Common myeloid progenitor, CD34-positive (primary cell): ENCODE measurements around the gene CEP44.

ENCODE experiments used
- CTCF ChIA-PET: fragments of 350-600 bp; sonication (Branson Sonifier 250); formaldehyde crosslinking; loops from one replicate; lab custom pipeline; 2021; ENCODE audit warnings: antibody characterized with exemption; lab: Charles Lee
- POLR2A ChIA-PET: fragments of 350-600 bp; sonication (Branson Sonifier 250); formaldehyde crosslinking; loops from one replicate; lab custom pipeline; 2021; ENCODE audit warnings: antibody characterized with exemption; lab: Charles Lee
- DNase-seq, 3 donors: peaks; one replicate each; pipeline versions ENCODE4 v3.0.0 to v3.0.0-alpha.2; 2013
- H3K27ac ChIP-seq, 2 experiments: 1 replicate in 1 of 2; 2 replicates in 1 of 2; pipeline ENCODE4 v1.7.0; 2013; ENCODE audit warnings: inconsistent platforms in 2 of 2, low read length in 2 of 2, mild to moderate bottlenecking in 2 of 2, low read depth in 1 of 2, moderate library complexity in 1 of 2; ENCODE audit not compliant: severe bottlenecking in 2 of 2, insufficient read depth in 1 of 2, poor library complexity in 1 of 2
- H3K27me3 ChIP-seq, 5 experiments: replicated peaks in 2 of 5; 1 replicate in 3 of 5; 2 replicates in 2 of 5; pipeline versions ENCODE4 v1.6.1 to v1.7.0; 2013; ENCODE audit warnings: low read length in 4 of 5, mild to moderate bottlenecking in 2 of 5, moderate library complexity in 2 of 5, inconsistent platforms in 1 of 5; ENCODE audit not compliant: insufficient read depth in 5 of 5, control insufficient read depth in 4 of 5
- H3K36me3 ChIP-seq, 4 experiments: 1 replicate in 2 of 4; 2 replicates in 2 of 4; pipeline versions ENCODE4 v1.6.1 to v1.7.0; 2013; ENCODE audit warnings: low read length in 3 of 4, control low read depth in 1 of 4, mild to moderate bottlenecking in 1 of 4; ENCODE audit not compliant: control insufficient read depth in 4 of 4, insufficient read depth in 4 of 4
- H3K4me1 ChIP-seq, 4 experiments: 1 replicate in 3 of 4; 2 replicates in 1 of 4; pipeline versions ENCODE4 v1.6.1 to v1.7.1; 2013; ENCODE audit warnings: low read length in 3 of 4, mild to moderate bottlenecking in 3 of 4, control low read depth in 1 of 4, inconsistent platforms in 1 of 4, moderate library complexity in 1 of 4; ENCODE audit not compliant: control insufficient read depth in 4 of 4, insufficient read depth in 4 of 4; ENCODE audit errors: control extremely low read depth in 1 of 4
- H3K4me3 ChIP-seq, 7 experiments: 1 replicate in 4 of 7; 2 replicates in 3 of 7; pipeline versions ENCODE4 v1.5.1 to v1.7.0; 2013; ENCODE audit warnings: mild to moderate bottlenecking in 7 of 7, low read length in 6 of 7, moderate library complexity in 6 of 7, inconsistent platforms in 2 of 7, low read depth in 2 of 7, control low read depth in 1 of 7; ENCODE audit not compliant: insufficient read depth in 4 of 7, control insufficient read depth in 1 of 7; ENCODE audit errors: extremely low read depth in 1 of 7
- H3K9me3 ChIP-seq, 5 experiments: 1 replicate in 4 of 5; 2 replicates in 1 of 5; pipeline versions ENCODE4 v1.6.1 to v1.7.1; 2013; ENCODE audit warnings: low read length in 4 of 5, mild to moderate bottlenecking in 2 of 5, inconsistent platforms in 1 of 5, low read depth in 1 of 5, moderate library complexity in 1 of 5; ENCODE audit not compliant: control insufficient read depth in 4 of 5, insufficient read depth in 2 of 5; ENCODE audit errors: control extremely low read depth in 1 of 5
- WGBS: methylation state at CpG from one replicate; pipeline ENCODE4 v1.1.5; 2013; ENCODE audit not compliant: insufficient coverage; 5-methylcytosine and 5-hydroxymethylcytosine counted together

CEP44 gene

DNA sequence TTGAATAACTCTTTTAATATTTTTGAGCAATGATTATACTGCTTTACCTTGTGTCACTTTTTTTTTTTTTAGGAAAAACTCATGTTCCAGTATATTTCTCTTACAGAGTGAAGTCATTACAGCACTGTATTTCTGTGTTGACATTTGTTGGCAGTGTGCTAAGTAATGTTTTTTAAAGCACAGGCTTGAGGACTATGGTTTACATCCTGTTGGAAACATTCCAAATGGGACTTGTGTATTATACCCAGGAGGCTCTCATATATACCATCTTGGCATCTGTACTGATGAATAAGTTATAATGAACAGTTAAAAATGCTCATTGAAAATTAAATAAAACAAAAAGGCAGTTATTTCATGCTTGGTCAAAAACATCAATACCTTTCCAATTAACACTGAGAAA, 33.8 kb downstream of the CEP44 start:
- no peak for DNase-seq
- no peaks in the 10 kb centered on the region for H3K27me3 ChIP-seq
- H3K36me3 ChIP-seq: peaks cover 0 to 9% (median 3%) of the 10 kb centered on the region in 4 experiments
- peaks cover 0 to 5% (median 0%) of the 10 kb centered on the region in 4 experiments for H3K4me1 ChIP-seq
- POLR2A ChIA-PET: no interaction called here
- no peaks in the 10 kb centered on the region for H3K9me3 ChIP-seq
- H3K4me3 ChIP-seq: no peak overlapping the region
- H3K27ac ChIP-seq: no peak overlapping the region
- CTCF ChIA-PET: no interaction called here

DNA sequence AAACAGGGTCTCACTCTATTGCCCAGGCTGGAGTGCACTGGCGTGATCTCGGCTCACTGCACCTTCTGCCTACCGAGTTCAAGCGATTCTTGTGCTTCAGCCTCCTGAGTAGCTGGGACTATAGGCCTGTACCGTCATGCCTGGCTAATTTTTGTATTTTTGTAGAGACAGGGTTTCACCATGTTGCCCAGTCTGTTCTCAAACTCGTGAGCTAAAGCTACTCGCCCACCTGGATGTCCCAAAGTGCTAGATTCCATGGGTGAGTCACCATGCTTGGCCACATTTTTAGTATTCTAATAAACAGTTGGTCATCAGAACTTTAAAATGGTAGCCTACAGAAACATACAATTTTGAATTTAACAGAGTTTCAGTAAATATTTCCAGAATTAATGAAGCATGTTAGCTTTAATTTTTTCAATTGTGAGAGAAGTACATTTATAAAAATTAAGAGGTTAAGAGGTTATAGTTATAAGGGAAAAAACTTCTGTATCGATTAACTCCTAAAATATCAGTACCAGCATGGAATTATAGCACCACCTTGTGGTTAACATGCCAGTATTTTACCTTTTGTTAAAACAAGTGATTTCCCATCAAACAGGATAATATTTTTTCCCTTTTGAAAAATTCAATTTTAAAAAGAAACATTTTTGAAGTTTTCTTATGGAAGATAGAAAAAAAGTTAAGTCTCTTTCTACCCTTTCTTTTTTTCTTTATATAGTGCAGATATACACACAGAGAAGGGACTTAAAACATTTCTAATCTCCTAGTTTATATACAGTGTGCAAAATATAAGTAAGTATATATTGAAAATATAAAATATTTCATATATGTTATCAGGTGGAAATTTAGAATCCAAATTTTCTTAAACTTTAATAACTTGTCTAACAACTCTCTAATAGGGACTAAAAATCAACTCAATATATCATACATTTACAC, 35.4 kb downstream of the CEP44 start:
- Histone ChIP-seq H3K36me3 (peaks cover 0 to 8% (median 1%) of the 10 kb centered on the region in 4 experiments), H3K27ac (no peak overlapping the region), H3K4me1 (peaks cover 0 to 5% (median 0%) of the 10 kb centered on the region in 4 experiments), H3K4me3 (no peak overlapping the region), H3K27me3 (no peaks in the 10 kb centered on the region), H3K9me3 (no peaks in the 10 kb centered on the region)
- 98% methylated on average over 7 of the region's 8 CpGs for WGBS
- peak; percentile 50 to 54 (median 51) for DNase-seq
- ChIA-PET CTCF (interaction anchor here (0.5 to 1.6 kb wide), 10 partner anchors 16 to 1736 kb away, joined by 3 to 6 read pairs (median 3); no protein-coding TSS in a partner anchor), POLR2A (no interaction called here)

DNA sequence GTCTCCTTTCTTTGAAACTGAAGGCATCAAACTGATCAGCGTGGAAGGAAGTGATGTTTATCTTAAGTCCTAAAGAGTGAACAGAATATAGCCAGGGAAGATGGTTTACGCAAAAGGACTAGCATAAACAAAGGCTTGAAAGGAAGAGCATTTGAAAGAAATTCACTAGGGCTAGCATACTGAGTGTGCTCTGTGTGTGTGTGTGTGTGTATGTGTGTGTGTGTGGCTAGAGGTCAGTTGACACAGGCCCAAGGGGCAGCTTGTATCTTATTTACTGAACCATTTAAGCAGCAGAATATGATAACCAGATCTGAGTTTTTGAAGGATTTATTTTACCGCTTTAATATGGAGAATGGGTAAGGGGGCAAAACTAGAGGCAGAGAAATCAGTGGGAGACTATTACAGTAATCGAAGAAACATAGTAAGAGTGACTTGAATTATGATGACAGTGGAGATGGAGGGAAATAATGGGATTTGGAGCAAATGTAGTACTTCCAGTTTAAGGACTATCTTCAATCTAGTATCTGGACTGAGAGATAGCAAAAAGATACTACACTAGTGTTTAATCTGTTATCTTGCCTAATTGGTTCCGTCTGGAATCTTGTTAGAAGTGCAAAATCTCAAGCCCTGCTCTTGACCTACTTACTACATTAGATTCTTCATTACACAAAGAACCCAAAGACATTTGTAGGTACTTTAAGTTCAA, 36.9 kb downstream of the CEP44 start:
- Histone ChIP-seq H3K36me3 (peaks cover 0 to 8% (median 1%) of the 10 kb centered on the region in 4 experiments), H3K27me3 (no peaks in the 10 kb centered on the region), H3K9me3 (no peaks in the 10 kb centered on the region), H3K27ac (peak overlapping the region in 1 of 2 experiments; percentile 4), H3K4me3 (no peak overlapping the region), H3K4me1 (peaks cover 0 to 5% (median 0%) of the 10 kb centered on the region in 4 experiments)
- 51% methylated on average over 4 of the region's 5 CpGs for WGBS
- CTCF ChIA-PET: interaction anchor here (0.8 to 1.6 kb wide), 5 partner anchors 10 to 321 kb away, joined by 3 to 4 read pairs (median 3); no protein-coding TSS in a partner anchor
- POLR2A ChIA-PET: no interaction called here
- peak; percentile 23 to 82 (median 43) for DNase-seq

DNA sequence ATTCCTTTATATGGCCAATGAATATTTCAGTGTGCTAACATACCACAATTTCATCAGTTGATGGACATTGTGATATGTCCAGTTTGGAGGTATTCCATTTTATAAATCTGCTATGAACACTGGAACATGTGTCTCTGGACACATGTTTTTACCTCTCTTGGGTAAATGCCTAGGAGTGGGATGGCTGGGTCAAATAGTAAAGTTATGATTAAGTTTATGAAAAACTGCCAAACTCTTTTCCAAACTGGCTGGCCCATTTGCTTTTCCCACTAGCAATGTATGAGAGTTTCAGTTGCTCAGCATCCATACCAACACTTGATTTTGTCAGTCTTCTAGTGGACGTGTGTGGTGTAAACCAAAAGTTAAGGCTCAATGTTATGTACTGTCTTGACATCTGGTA, 40.5 kb downstream of the CEP44 start:
- peaks cover 0 to 5% (median 0%) of the 10 kb centered on the region in 4 experiments for H3K4me1 ChIP-seq
- CTCF ChIA-PET: no interaction called here
- no peak for DNase-seq
- no peak overlapping the region for H3K4me3 ChIP-seq
- no peaks in the 10 kb centered on the region for H3K9me3 ChIP-seq
- H3K36me3 ChIP-seq: no peaks in the 10 kb centered on the region
- no CpG with 5 or more reads among the region's 1 CpG for WGBS
- H3K27ac ChIP-seq: no peak overlapping the region
- H3K27me3 ChIP-seq: no peaks in the 10 kb centered on the region
- POLR2A ChIA-PET: no interaction called here

DNA sequence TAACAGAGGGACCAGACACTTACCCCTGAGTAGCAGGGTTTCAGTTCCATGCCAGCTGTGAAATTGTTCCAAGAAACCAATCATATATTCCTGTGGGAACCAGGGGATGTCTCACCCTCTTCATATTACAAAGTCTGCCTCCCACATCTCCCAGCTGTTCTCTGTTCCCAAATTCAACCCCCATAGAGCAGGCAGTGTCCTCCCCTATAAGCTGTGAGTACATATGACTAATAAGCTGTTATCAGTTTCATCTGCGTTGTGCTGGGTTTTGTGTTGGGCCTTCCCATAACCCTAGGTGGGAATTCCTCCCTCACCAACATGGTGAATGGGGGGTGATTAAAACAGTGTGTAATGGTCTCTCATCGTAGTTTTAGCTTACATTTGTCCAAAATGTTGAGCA, 41.0 kb downstream of the CEP44 start:
- no peak overlapping the region for H3K4me3 ChIP-seq
- H3K9me3 ChIP-seq: no peaks in the 10 kb centered on the region
- no peaks in the 10 kb centered on the region for H3K36me3 ChIP-seq
- H3K27ac ChIP-seq: no peak overlapping the region
- no peak for DNase-seq
- no CpG with 5 or more reads among the region's 2 CpGs for WGBS
- POLR2A ChIA-PET: no interaction called here
- peaks cover 0 to 5% (median 0%) of the 10 kb centered on the region in 4 experiments for H3K4me1 ChIP-seq
- no peaks in the 10 kb centered on the region for H3K27me3 ChIP-seq
- CTCF ChIA-PET: no interaction called here

DNA sequence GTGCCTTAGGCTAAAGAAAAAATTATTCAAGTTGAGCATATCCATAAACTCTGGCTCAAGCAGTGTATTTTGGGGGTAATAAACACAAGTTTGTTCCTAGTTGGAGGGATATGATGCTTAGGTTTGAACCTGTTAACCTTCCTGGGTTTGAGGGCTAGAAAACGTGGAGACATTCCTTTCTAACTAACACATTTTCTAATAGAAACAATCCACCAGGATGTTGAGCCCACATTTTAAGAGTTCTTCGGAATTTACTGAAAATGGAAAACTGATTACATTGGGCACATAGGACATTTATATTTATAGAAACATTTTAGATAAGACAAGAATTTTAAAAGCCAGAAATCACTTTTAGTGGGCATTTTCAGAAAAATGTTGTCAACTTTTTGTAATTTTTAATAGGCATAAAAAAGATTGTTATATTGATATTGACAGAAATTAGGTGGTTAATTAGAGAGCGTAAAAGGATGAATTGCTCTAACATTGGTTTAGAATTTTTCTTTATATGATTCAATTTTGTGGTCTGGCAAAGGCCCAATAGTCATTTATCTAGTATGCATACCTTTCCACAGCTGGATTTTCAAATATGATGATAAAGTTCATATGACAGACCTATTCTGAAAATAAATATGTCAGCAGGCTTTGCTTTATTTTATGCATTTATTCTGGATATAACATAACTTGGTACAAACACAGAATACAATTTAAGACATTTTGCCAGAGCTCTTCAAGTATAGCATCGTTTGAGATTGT, 49.2 kb downstream of the CEP44 start:
- Histone ChIP-seq H3K4me3 (no peak overlapping the region), H3K27ac (no peak overlapping the region), H3K9me3 (no peaks in the 10 kb centered on the region), H3K36me3 (no peaks in the 10 kb centered on the region), H3K27me3 (no peaks in the 10 kb centered on the region), H3K4me1 (no peaks in the 10 kb centered on the region)
- CTCF ChIA-PET: no interaction called here
- DNase-seq: no peak
- POLR2A ChIA-PET: no interaction called here
- WGBS: no CpG with 5 or more reads among the region's 4 CpGs
